ENCODE measurements around the gene CST4.
"Not testable (repeated sequence)": the region's sequence is repeated elsewhere in the genome, so short reads cannot be mapped to it uniquely, and the experiment has no call there.

Gene CST4

GRCh38 chr20:23641936-23642751, 46.7 kb downstream of the CST4 start:
- no peak for DNase-seq (ENCODE audit: low read depth in 2 of 2)

- DNase-seq (ENCODE audit: low read depth in 2 of 2), result no peak
Measured at GRCh38 chr20:23640671-23641667, 47.9 kb downstream of the CST4 start.

- DNase-seq (ENCODE audit: low read depth in 2 of 2), result no peak
Measured at GRCh38 chr20:23640018-23640601, 48.7 kb downstream of the CST4 start.

- DNase-seq (ENCODE audit: low read depth in 2 of 2), result no peak
Measured at GRCh38 chr20:23639490-23639958, 49.3 kb downstream of the CST4 start.

- no peak for DNase-seq (ENCODE audit: low read depth in 2 of 2)
Measured at GRCh38 chr20:23638309-23638708, 50.5 kb downstream of the CST4 start.

- DNase-seq (ENCODE audit: low read depth in 2 of 2), result no peak
Measured at GRCh38 chr20:23637282-23638221, 51.3 kb downstream of the CST4 start, which contains the start of gene CST3. Gene CST3, minus strand, starts transcription at chr20:23637955. Its CDS starts 93 bp downstream, at chr20:23637862.

- DNase-seq (ENCODE audit: low read depth in 2 of 2), result no peak
Measured at GRCh38 chr20:23636908-23637281, 51.9 kb downstream of the CST4 start.

GRCh38 chr20:23636182-23636907, 52.5 kb downstream of the CST4 start:
- DNase-seq (ENCODE audit: low read depth in 2 of 2), result no peak

GRCh38 chr20:23635768-23636090, 53.1 kb downstream of the CST4 start:
- not testable (repeated sequence) for DNase-seq (ENCODE audit: low read depth in 2 of 2)

Measured in activated CD4-positive, alpha-beta T cell treated with anti-CD3 and anti-CD28 coated beads for 24 hours (primary cell).